MM.1S (cell line): Measurements from ENCODE around the gene GAS7.
"Not testable (repeated sequence)": the region's sequence is repeated elsewhere in the genome, so short reads cannot be mapped to it uniquely, and the experiment has no call there.

Experiments used
- DNase-seq: peaks from one replicate; pipeline ENCODE4 v3.0.0-alpha.2; 2015
- H2AFZ ChIP-seq: fragments of 300-600 bp; sonication (generic); 2 replicates; pipeline ENCODE4 v1.6.0; 2016; ENCODE audit warnings: antibody characterized with exemption, low read length
- H3F3A ChIP-seq: fragments of 300-600 bp; sonication (generic); 2 replicates; pipeline ENCODE4 v1.6.1; 2016; ENCODE audit warnings: mild to moderate bottlenecking, antibody characterized with exemption, low read length, moderate library complexity, mixed read lengths; ENCODE audit not compliant: insufficient read depth
- H3K27ac ChIP-seq: fragments of 300-600 bp; sonication (generic); 2 replicates; pipeline ENCODE4 v1.5.1; 2016; ENCODE audit warnings: mild to moderate bottlenecking, low read length
- H3K27me3 ChIP-seq: fragments of 300-600 bp; sonication (generic); replicated peaks from 2 replicates; pipeline ENCODE4 v1.6.0; 2016; ENCODE audit warnings: low read length; ENCODE audit not compliant: insufficient read depth
- H3K36me3 ChIP-seq: fragments of 300-600 bp; sonication (generic); replicated peaks from 2 replicates; pipeline ENCODE4 v1.6.1; 2016; ENCODE audit warnings: mild to moderate bottlenecking, low read length, mixed read lengths; ENCODE audit not compliant: insufficient read depth
- H3K4me1 ChIP-seq: fragments of 300-600 bp; sonication (generic); 2 replicates; pipeline ENCODE4 v1.6.1; 2016; ENCODE audit warnings: low read length, mixed read lengths
- H3K4me2 ChIP-seq: fragments of 300-600 bp; sonication (generic); 2 replicates; pipeline ENCODE4 v1.6.0; 2016; ENCODE audit warnings: low read depth, low read length
- H3K4me3 ChIP-seq: fragments of 300-600 bp; sonication (generic); 2 replicates; pipeline ENCODE4 v1.5.1; 2016; ENCODE audit warnings: low read length, mixed read lengths
- H3K79me2 ChIP-seq: fragments of 300-600 bp; sonication (generic); 2 replicates; pipeline ENCODE4 v1.6.1; 2016; ENCODE audit warnings: mixed run types, low read length, mixed read lengths
- H3K9ac ChIP-seq: fragments of 300-600 bp; sonication (generic); 2 replicates; pipeline ENCODE4 v1.6.1; 2016; ENCODE audit warnings: low read length, mixed read lengths
- H3K9me2 ChIP-seq: fragments of 300-600 bp; sonication (generic); replicated peaks from 2 replicates; pipeline ENCODE4 v1.6.1; 2016; ENCODE audit warnings: mild to moderate bottlenecking, low read length, mixed read lengths; ENCODE audit not compliant: insufficient read depth
- H3K9me3 ChIP-seq: fragments of 300-600 bp; sonication (generic); replicated peaks from 2 replicates; pipeline ENCODE4 v1.6.1; 2016; ENCODE audit warnings: mild to moderate bottlenecking, low read length, mixed read lengths; ENCODE audit not compliant: insufficient read depth
- H4K20me1 ChIP-seq: fragments of 300-600 bp; sonication (generic); 2 replicates; pipeline ENCODE4 v1.6.1; 2016; ENCODE audit warnings: mild to moderate bottlenecking, low read length, moderate library complexity, mixed read lengths; ENCODE audit not compliant: insufficient read depth
- CTCF ChIP-seq: fragments of 300-600 bp; sonication (generic); IDR thresholded peaks from 2 replicates; pipeline ENCODE4 v1.5.1; 2016; ENCODE audit warnings: antibody characterized with exemption, low read length, mixed read lengths
- EZH2 ChIP-seq: fragments of 300-600 bp; sonication (generic); optimal IDR thresholded peaks from 2 replicates; pipeline ENCODE3; 2017; ENCODE audit warnings: low read depth, mild to moderate bottlenecking, antibody characterized with exemption, low read length, mixed read lengths
- EZH2phosphoT487 ChIP-seq: fragments of 300-600 bp; sonication (generic); IDR thresholded peaks from 2 replicates; pipeline ENCODE4 v1.6.1; 2018; ENCODE audit warnings: antibody characterized with exemption, low read length

GAS7 gene

GRCh38 chr17:10099051-10099571, 99.3 kb downstream of the GAS7 start:
- Histone ChIP-seq H3K27me3 (no peaks in the 10 kb centered on the region; the same call in 1 of the 2 replicates), H3F3A (no peaks in the 10 kb centered on the region), H3K4me3 (no peak overlapping the region), H3K9me2 (no peaks in the 10 kb centered on the region), H3K4me1 (no peaks in the 10 kb centered on the region), H3K27ac (no peak overlapping the region), H3K79me2 (no peaks in the 10 kb centered on the region), H3K4me2 (no peak overlapping the region), H3K36me3 (no peaks in the 10 kb centered on the region), H3K9ac (no peak overlapping the region), H2AFZ (no peak overlapping the region), H4K20me1 (no peaks in the 10 kb centered on the region), H3K9me3 (no peaks in the 10 kb centered on the region)
- TF ChIP-seq EZH2 (no peak), EZH2phosphoT487 (no peak), CTCF (no peak)
- no peak for DNase-seq

GRCh38 chr17:10096596-10096995, 101.8 kb downstream of the GAS7 start:
- Histone ChIP-seq H3K9me3 (no peaks in the 10 kb centered on the region), H3K36me3 (no peaks in the 10 kb centered on the region), H3F3A (no peaks in the 10 kb centered on the region), H3K4me3 (no peak overlapping the region), H3K4me1 (no peaks in the 10 kb centered on the region), H3K9me2 (no peaks in the 10 kb centered on the region), H3K9ac (no peak overlapping the region), H3K79me2 (no peaks in the 10 kb centered on the region), H4K20me1 (no peaks in the 10 kb centered on the region), H3K4me2 (no peak overlapping the region), H3K27me3 (no peaks in the 10 kb centered on the region; the same call in 1 of the 2 replicates), H3K27ac (no peak overlapping the region), H2AFZ (no peak overlapping the region)
- no peak for DNase-seq
- TF ChIP-seq EZH2 (no peak), EZH2phosphoT487 (no peak), CTCF (no peak)

- H3K79me2 ChIP-seq, H2AFZ ChIP-seq, H3K27ac ChIP-seq, H3K27me3 ChIP-seq, H3K9me3 ChIP-seq, H3F3A ChIP-seq, H3K9ac ChIP-seq, H4K20me1 ChIP-seq, H3K36me3 ChIP-seq, H3K4me2 ChIP-seq, H3K9me2 ChIP-seq, DNase-seq, H3K4me3 ChIP-seq, H3K4me1 ChIP-seq: not testable (repeated sequence)
Observed at GRCh38 chr17:10095295-10095694, 103.1 kb downstream of the GAS7 start.

- no peaks in the 10 kb centered on the region for H3K27me3 ChIP-seq
- no peak overlapping the region for H3K4me2 ChIP-seq
- no peaks in the 10 kb centered on the region for H3K79me2 ChIP-seq
- no peak overlapping the region for H2AFZ ChIP-seq
- H3K36me3 ChIP-seq, result no peaks in the 10 kb centered on the region
- TF ChIP-seq CTCF, result no peak
- TF ChIP-seq EZH2phosphoT487, result no peak
- TF ChIP-seq EZH2, result no peak
- H3F3A ChIP-seq, result no peaks in the 10 kb centered on the region
- no peaks in the 10 kb centered on the region for H3K4me1 ChIP-seq
- no peaks in the 10 kb centered on the region for H4K20me1 ChIP-seq
- no peak overlapping the region for H3K4me3 ChIP-seq
- H3K27ac ChIP-seq, result no peak overlapping the region
- DNase-seq, result no peak
- no peak overlapping the region for H3K9ac ChIP-seq
- H3K9me2 ChIP-seq, result no peaks in the 10 kb centered on the region
- no peaks in the 10 kb centered on the region for H3K9me3 ChIP-seq
Observed at GRCh38 chr17:10094797-10095196, 103.6 kb downstream of the GAS7 start.
